Osteoblast (primary cell): ENCODE results near the gene SLC9A3. TPM values are rescaled to one million over a fixed set of nuclear protein-coding genes. Genes with fewer than 3 reads are reported as not detected.

Experiments
- DNase-seq: peaks from one replicate; pipeline ENCODE4 v3.0.0; 2011; ENCODE audit warnings: low spot score, mixed read lengths; ENCODE audit not compliant: insufficient read length; ENCODE audit errors: missing footprints
- H2AFZ ChIP-seq: 2 replicates; pipeline ENCODE4 v1.6.0; 2011; ENCODE audit warnings: mild to moderate bottlenecking, low read length
- H3K27ac ChIP-seq: 2 replicates; pipeline ENCODE4 v1.5.1; 2011; ENCODE audit warnings: mild to moderate bottlenecking, low read depth, low read length, moderate library complexity
- H3K27me3 ChIP-seq: 2 replicates; pipeline ENCODE4 v1.6.0; 2012; ENCODE audit warnings: mild to moderate bottlenecking, control low read depth, inconsistent platforms, low read length, moderate library complexity; ENCODE audit not compliant: insufficient read depth
- H3K36me3 ChIP-seq: 2 replicates; pipeline ENCODE4 v1.5.1; 2011; ENCODE audit warnings: mild to moderate bottlenecking, low read length, control low read depth, moderate library complexity; ENCODE audit not compliant: insufficient read depth
- H3K4me1 ChIP-seq: 2 replicates; pipeline ENCODE4 v1.5.1; 2011; ENCODE audit warnings: mild to moderate bottlenecking, low read length, control low read depth, moderate library complexity; ENCODE audit not compliant: insufficient read depth
- H3K4me2 ChIP-seq: 2 replicates; pipeline ENCODE4 v1.6.0; 2011; ENCODE audit warnings: mild to moderate bottlenecking, low read length; ENCODE audit not compliant: insufficient read depth
- H3K4me3 ChIP-seq: fragments of 200-600 bp; sonication (generic); 3 replicates; pipeline ENCODE4 v1.5.1; 2012; ENCODE audit warnings: mild to moderate bottlenecking, low read length, inconsistent platforms; ENCODE audit not compliant: insufficient read depth
- H3K79me2 ChIP-seq: 2 replicates; pipeline ENCODE4 v1.6.0; 2012; ENCODE audit warnings: mild to moderate bottlenecking, low read length, control low read depth, inconsistent platforms; ENCODE audit not compliant: insufficient read depth
- H3K9me3 ChIP-seq: 2 replicates; pipeline ENCODE4 v1.5.1; 2011; ENCODE audit warnings: low read depth, low read length, control low read depth
- H4K20me1 ChIP-seq: 2 replicates; pipeline ENCODE4 v1.6.0; 2012; ENCODE audit warnings: mild to moderate bottlenecking, low read length, control low read depth; ENCODE audit not compliant: insufficient read depth
- CTCF ChIP-seq: IDR thresholded peaks from 2 replicates; pipeline ENCODE4 v1.5.1; 2011; ENCODE audit warnings: mild to moderate bottlenecking, low read depth, low read length, moderate library complexity; ENCODE audit errors: extremely low read depth
- total RNA-seq: library from RNA; depleted of rRNA; stranded (reverse); fragments of >200 nt; gene quantifications from 2 replicates; pipeline ENCODE4 v1.2.3, GENCODE V29; 2012

SLC9A3 gene
- 1.2 and 1.4 TPM in 2 replicates for total RNA-seq

GRCh38 chr5:524234-524972 lies at the start of gene SLC9A3:
SLC9A3 (minus strand) TSS chr5:524449.
- Histone ChIP-seq H3K27me3 (peaks cover 67% of the 10 kb centered on the region), H3K4me1 (no peaks in the 10 kb centered on the region), H4K20me1 (no peaks in the 10 kb centered on the region), H2AFZ (no peak within 1 kb of the TSS), H3K79me2 (no peaks in the 10 kb centered on the region), H3K9me3 (no peaks in the 10 kb centered on the region), H3K4me2 (no peak within 1 kb of the TSS), H3K27ac (no peak within 1 kb of the TSS), H3K4me3 (no peak within 1 kb of the TSS), H3K36me3 (no peaks in the 10 kb centered on the region)
- no peak for DNase-seq
- TF ChIP-seq CTCF = no peak

- Histone ChIP-seq H3K27me3 (peaks cover 51% of the 10 kb centered on the region), H3K4me1 (no peaks in the 10 kb centered on the region), H3K4me2 (no peak overlapping the region), H3K36me3 (no peaks in the 10 kb centered on the region), H3K9me3 (no peaks in the 10 kb centered on the region), H3K27ac (no peak overlapping the region), H2AFZ (no peak overlapping the region), H4K20me1 (no peaks in the 10 kb centered on the region), H3K79me2 (no peaks in the 10 kb centered on the region), H3K4me3 (no peak overlapping the region)
- TF ChIP-seq CTCF = no peak
- DNase-seq = no peak
Observed at GRCh38 chr5:573976-574375, 49.7 kb upstream of the SLC9A3 start.

- Histone ChIP-seq H3K4me2 (no peak overlapping the region), H3K4me3 (no peak overlapping the region)
Observed at GRCh38 chr5:573206-573605, 49.0 kb upstream of the SLC9A3 start.

More at GRCh38 chr5:573206-573605, 49.0 kb upstream of the SLC9A3 start:
- no peaks in the 10 kb centered on the region for H3K9me3 ChIP-seq
- no peaks in the 10 kb centered on the region for H4K20me1 ChIP-seq
- no peak overlapping the region for H2AFZ ChIP-seq
- no peaks in the 10 kb centered on the region for H3K79me2 ChIP-seq
- no peaks in the 10 kb centered on the region for H3K36me3 ChIP-seq
- H3K4me1 ChIP-seq = no peaks in the 10 kb centered on the region
- H3K27ac ChIP-seq = no peak overlapping the region
- DNase-seq = no peak
- H3K27me3 ChIP-seq = peaks cover 46% of the 10 kb centered on the region
- TF ChIP-seq CTCF = no peak
